DND-41 (cell line): Measurements from ENCODE around the gene NAIF1.

Experiments used
- EZH2 ChIP-seq: IDR thresholded peaks from 3 replicates; pipeline ENCODE4 v1.6.1; 2012; ENCODE audit warnings: borderline replicate concordance, low read depth, mild to moderate bottlenecking, moderate library complexity, low read length, inconsistent platforms; ENCODE audit not compliant: severe bottlenecking
- TF ChIP-seq, protein P1 (sequence below): IDR thresholded peaks from 2 replicates; pipeline ENCODE4 v1.5.1; 2012; ENCODE audit warnings: borderline replicate concordance, low read length, moderate library complexity, mild to moderate bottlenecking; ENCODE audit not compliant: poor library complexity, severe bottlenecking; ENCODE audit errors: extremely low read depth

DNA sequence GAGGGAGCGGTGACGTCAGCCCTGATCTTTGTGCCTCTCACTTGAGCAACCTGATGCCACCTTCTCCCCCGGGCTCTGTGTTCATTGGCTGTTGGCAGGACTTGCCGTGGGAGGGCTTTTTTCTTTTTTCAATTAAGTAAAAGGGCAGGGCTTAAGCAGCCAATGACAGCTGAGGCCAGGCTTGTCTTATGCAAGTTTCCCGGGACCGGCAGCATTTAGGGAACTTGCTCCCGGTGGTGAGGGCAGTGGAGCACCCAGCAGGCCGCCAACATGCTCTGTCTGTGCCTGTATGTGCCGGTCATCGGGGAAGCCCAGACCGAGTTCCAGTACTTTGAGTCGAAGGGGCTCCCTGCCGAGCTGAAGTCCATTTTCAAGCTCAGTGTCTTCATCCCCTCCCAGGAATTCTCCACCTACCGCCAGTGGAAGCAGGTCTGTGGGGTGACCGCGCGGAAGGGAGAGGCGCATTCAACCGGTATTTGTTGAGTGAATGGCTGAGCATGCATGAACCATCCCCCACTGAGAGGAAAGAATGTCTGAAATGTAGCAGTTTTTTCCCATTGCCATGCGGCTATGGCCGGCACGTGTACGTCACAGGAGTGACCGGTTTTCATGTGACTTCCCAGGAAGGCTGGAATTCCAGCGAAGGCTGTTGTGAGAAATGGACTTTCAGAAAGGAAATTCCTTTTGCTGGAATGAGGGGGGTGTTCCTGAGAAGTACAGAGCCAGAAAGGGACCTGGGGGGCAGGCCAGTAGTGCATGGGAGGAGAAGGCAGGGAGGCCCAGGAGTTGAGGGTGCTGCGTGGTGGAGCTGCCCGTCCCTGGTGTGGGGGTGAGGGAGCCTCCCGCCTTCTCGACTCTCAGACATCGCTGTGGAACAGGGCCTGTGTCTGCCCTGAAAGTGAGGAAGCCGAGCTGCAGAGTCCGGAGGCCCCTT lies 31.4 kb upstream of the NAIF1 start:
- TF ChIP-seq, protein P1, sequence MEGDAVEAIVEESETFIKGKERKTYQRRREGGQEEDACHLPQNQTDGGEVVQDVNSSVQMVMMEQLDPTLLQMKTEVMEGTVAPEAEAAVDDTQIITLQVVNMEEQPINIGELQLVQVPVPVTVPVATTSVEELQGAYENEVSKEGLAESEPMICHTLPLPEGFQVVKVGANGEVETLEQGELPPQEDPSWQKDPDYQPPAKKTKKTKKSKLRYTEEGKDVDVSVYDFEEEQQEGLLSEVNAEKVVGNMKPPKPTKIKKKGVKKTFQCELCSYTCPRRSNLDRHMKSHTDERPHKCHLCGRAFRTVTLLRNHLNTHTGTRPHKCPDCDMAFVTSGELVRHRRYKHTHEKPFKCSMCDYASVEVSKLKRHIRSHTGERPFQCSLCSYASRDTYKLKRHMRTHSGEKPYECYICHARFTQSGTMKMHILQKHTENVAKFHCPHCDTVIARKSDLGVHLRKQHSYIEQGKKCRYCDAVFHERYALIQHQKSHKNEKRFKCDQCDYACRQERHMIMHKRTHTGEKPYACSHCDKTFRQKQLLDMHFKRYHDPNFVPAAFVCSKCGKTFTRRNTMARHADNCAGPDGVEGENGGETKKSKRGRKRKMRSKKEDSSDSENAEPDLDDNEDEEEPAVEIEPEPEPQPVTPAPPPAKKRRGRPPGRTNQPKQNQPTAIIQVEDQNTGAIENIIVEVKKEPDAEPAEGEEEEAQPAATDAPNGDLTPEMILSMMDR, result no peak
- TF ChIP-seq EZH2, result no peak
